ENCODE measurements around the gene FRMD4A.

DNA sequence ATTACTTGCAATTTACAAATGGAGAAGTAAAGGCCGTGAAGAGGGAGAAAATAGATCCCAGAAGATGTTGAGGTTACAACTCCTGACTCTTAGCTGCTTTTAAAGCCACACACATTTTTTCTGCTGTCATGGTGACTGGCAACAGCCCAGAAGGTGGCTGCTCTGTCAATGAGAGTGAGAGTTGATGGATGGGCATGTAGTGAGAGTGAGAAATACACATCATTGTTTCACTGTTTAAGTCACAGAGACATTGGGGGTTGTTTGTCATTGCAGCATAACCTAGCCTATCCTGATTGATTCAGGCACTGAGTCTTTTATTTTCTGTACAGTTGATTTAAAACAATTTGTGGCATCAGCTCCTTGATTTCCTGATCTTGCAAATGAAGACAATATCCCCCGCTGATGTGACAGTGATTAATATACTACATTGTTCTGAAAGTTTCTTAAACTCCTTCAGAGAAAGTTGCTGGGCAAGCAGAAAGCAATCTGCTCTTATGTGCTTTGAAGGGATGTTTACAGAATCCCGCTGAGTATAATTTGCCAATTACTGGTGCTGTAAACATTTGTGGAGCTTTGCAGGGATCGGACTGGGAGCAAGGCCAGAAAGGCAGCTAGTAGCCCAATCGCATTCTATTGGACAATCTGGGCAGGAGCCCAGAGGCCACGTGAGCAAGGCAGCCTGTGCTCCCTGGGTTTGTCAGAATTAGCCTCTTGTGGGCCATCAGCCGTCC lies 514.4 kb downstream of the FRMD4A start:
- TF ChIP-seq POLR2A (IDR thresholded peaks at IDR 0.05; ENCODE audit: low read depth, low read length), result no peak
- TF ChIP-seq, protein P1, sequence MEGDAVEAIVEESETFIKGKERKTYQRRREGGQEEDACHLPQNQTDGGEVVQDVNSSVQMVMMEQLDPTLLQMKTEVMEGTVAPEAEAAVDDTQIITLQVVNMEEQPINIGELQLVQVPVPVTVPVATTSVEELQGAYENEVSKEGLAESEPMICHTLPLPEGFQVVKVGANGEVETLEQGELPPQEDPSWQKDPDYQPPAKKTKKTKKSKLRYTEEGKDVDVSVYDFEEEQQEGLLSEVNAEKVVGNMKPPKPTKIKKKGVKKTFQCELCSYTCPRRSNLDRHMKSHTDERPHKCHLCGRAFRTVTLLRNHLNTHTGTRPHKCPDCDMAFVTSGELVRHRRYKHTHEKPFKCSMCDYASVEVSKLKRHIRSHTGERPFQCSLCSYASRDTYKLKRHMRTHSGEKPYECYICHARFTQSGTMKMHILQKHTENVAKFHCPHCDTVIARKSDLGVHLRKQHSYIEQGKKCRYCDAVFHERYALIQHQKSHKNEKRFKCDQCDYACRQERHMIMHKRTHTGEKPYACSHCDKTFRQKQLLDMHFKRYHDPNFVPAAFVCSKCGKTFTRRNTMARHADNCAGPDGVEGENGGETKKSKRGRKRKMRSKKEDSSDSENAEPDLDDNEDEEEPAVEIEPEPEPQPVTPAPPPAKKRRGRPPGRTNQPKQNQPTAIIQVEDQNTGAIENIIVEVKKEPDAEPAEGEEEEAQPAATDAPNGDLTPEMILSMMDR (conservative IDR thresholded peaks at IDR 0.05; ENCODE audit: low read depth, low read length), result no peak
- no peak for TF ChIP-seq SMC3 (IDR thresholded peaks at IDR 0.05; ENCODE audit: low read depth, low read length)
- TF ChIP-seq, protein P2, sequence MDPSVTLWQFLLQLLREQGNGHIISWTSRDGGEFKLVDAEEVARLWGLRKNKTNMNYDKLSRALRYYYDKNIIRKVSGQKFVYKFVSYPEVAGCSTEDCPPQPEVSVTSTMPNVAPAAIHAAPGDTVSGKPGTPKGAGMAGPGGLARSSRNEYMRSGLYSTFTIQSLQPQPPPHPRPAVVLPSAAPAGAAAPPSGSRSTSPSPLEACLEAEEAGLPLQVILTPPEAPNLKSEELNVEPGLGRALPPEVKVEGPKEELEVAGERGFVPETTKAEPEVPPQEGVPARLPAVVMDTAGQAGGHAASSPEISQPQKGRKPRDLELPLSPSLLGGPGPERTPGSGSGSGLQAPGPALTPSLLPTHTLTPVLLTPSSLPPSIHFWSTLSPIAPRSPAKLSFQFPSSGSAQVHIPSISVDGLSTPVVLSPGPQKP (IDR thresholded peaks at IDR 0.05; ENCODE audit: borderline replicate concordance, low read depth, low read length), result no peak
- no peak for TF ChIP-seq RAD21 (IDR thresholded peaks at IDR 0.05; ENCODE audit: low read length)

Measured in IMR-90 (cell line).